CD14-positive monocyte (primary cell): ENCODE measurements around the gene TRIOBP. TPM values are rescaled to one million over a fixed set of nuclear protein-coding genes. Genes with fewer than 3 reads are reported as not detected.
A peak's percentile ranks its signal among the peaks of the same experiment; 100 is the strongest.

Experiments used
- DNase-seq, 3 donors: peaks; one replicate each; pipeline ENCODE4 v3.0.0-alpha.2; 2011 to 2022
- H2AFZ ChIP-seq: 2 replicates; pipeline ENCODE4 v1.6.0; 2012; ENCODE audit warnings: mild to moderate bottlenecking, low read depth, low read length, inconsistent platforms; ENCODE audit not compliant: insufficient read depth, poor library complexity, severe bottlenecking
- H3K27ac ChIP-seq, 2 donors: 1 replicate in 1 of 2; 2 replicates in 1 of 2; pipeline ENCODE4 v1.5.1; 2012 to 2013; ENCODE audit warnings: low read length in 2 of 2, control low read depth in 1 of 2, inconsistent platforms in 1 of 2, low read depth in 1 of 2, mild to moderate bottlenecking in 1 of 2
- H3K27me3 ChIP-seq, 2 donors: one replicate each; pipeline versions ENCODE4 v1.6.0 to v1.6.1; 2011 to 2013; ENCODE audit warnings: low read length in 2 of 2; ENCODE audit not compliant: control insufficient read depth in 2 of 2, insufficient read depth in 2 of 2
- H3K36me3 ChIP-seq, 2 donors: replicated peaks in 1 of 2; 1 replicate in 1 of 2; 2 replicates in 1 of 2; pipeline versions ENCODE4 v1.5.1 to v1.6.1; 2012 to 2013; ENCODE audit warnings: low read length in 2 of 2, control low read depth in 1 of 2, inconsistent platforms in 1 of 2, mild to moderate bottlenecking in 1 of 2; ENCODE audit not compliant: insufficient read depth in 2 of 2, control insufficient read depth in 1 of 2
- H3K4me1 ChIP-seq, 2 donors: 1 replicate in 1 of 2; 2 replicates in 1 of 2; pipeline versions ENCODE4 v1.5.1 to v1.6.1; 2012 to 2013; ENCODE audit warnings: low read length in 2 of 2, control low read depth in 1 of 2, inconsistent platforms in 1 of 2, mild to moderate bottlenecking in 1 of 2, moderate library complexity in 1 of 2; ENCODE audit not compliant: insufficient read depth in 2 of 2, control insufficient read depth in 1 of 2
- H3K4me2 ChIP-seq: replicated peaks from 2 replicates; pipeline ENCODE3; 2012; ENCODE audit warnings: low read length, moderate library complexity, mild to moderate bottlenecking; ENCODE audit not compliant: poor library complexity, severe bottlenecking; ENCODE audit errors: extremely low read depth
- H3K4me3 ChIP-seq, 3 experiments: fragments of 200-600 bp in 1 of 3; sonication (generic) in 1 of 3; replicated peaks in 1 of 3; 1 replicate in 2 of 3; 2 replicates in 1 of 3; pipeline ENCODE4 v1.5.1; 2011 to 2013; ENCODE audit warnings: low read length in 3 of 3, mild to moderate bottlenecking in 3 of 3, control low read depth in 2 of 3, low read depth in 2 of 3, inconsistent platforms in 1 of 3, moderate library complexity in 1 of 3
- H3K79me2 ChIP-seq: 2 replicates; pipeline ENCODE4 v1.6.0; 2012; ENCODE audit warnings: mild to moderate bottlenecking, control low read depth, inconsistent platforms, low read length, moderate library complexity; ENCODE audit not compliant: insufficient read depth
- H3K9ac ChIP-seq: 2 replicates; pipeline ENCODE4 v1.6.0; 2017; ENCODE audit warnings: low read length, mild to moderate bottlenecking; ENCODE audit not compliant: insufficient read depth, poor library complexity, severe bottlenecking
- H3K9me3 ChIP-seq, 2 donors: replicated peaks in 1 of 2; 1 replicate in 1 of 2; 2 replicates in 1 of 2; pipeline versions ENCODE4 v1.5.1 to v1.6.1; 2012 to 2013; ENCODE audit warnings: low read length in 2 of 2, control low read depth in 1 of 2; ENCODE audit not compliant: control insufficient read depth in 1 of 2, insufficient read depth in 1 of 2
- H4K20me1 ChIP-seq: 2 replicates; pipeline ENCODE4 v1.6.0; 2012; ENCODE audit warnings: mild to moderate bottlenecking, low read length, control low read depth, moderate library complexity; ENCODE audit not compliant: insufficient read depth
- H3K27ac Mint-ChIP-seq, 7 donors: one replicate each; pipeline ENCODE4 v1.8.0; 2020; ENCODE audit warnings: mild to moderate bottlenecking in 7 of 7, mixed read lengths in 7 of 7, moderate library complexity in 6 of 7, inconsistent platforms in 2 of 7
- H3K27me3 Mint-ChIP-seq, 3 donors: one replicate each; pipeline ENCODE4 v1.8.0; 2021 to 2022; ENCODE audit warnings: low read depth in 3 of 3, mild to moderate bottlenecking in 3 of 3, mixed read lengths in 3 of 3, moderate library complexity in 3 of 3, inconsistent platforms in 1 of 3
- H3K36me3 Mint-ChIP-seq, 2 donors: one replicate each; pipeline ENCODE4 v1.8.0; 2020; ENCODE audit warnings: mixed read lengths in 2 of 2, inconsistent platforms in 1 of 2, mild to moderate bottlenecking in 1 of 2
- H3K4me1 Mint-ChIP-seq: one replicate; pipeline ENCODE4 v1.8.0; 2020; ENCODE audit warnings: mild to moderate bottlenecking, mixed read lengths
- H3K4me3 Mint-ChIP-seq, 2 donors: one replicate each; pipeline ENCODE4 v1.8.0; 2020; ENCODE audit warnings: mild to moderate bottlenecking in 2 of 2, mixed read lengths in 2 of 2, moderate library complexity in 1 of 2
- H3K9me3 Mint-ChIP-seq, 7 donors: one replicate each; pipeline ENCODE4 v1.8.0; 2020 to 2022; ENCODE audit warnings: mixed read lengths in 7 of 7, mild to moderate bottlenecking in 6 of 7, moderate library complexity in 6 of 7, inconsistent platforms in 2 of 7
- WGBS: methylation state at CpG from one replicate; pipeline ENCODE4 v1.1.5; 2013; ENCODE audit warnings: missing lambda C conversion rate; ENCODE audit not compliant: insufficient coverage; 5-methylcytosine and 5-hydroxymethylcytosine counted together
- intact Hi-C, 2 donors: fragments of 100-400 bp; cut with micrococcal nuclease; formaldehyde crosslinking; loops; one replicate each; pipeline versions ENCODE4 v1.15.0 to v1.15.1; 2023
- polyA plus RNA-seq, 3 donors: library from polyadenylated mRNA; depleted of rRNA in 1 of 3; unstranded in 2 of 3; stranded (reverse) in 1 of 3; fragments of 300-500 nt in 2 of 3; fragments of >200 nt in 1 of 3; fragmentation: Illumina TruSeq in 2 of 3; gene quantifications; 1 replicate in 2 of 3; 2 replicates in 1 of 3; pipeline ENCODE4 v1.2.3, GENCODE V29; 2012 to 2021
- TF ChIP-seq, protein P1 (sequence below): fragments of 200-600 bp; IDR thresholded peaks from one replicate; pipeline ENCODE4 v1.8.0; 2022; ENCODE audit warnings: antibody characterized with exemption, mild to moderate bottlenecking

TRIOBP gene
- polyA plus RNA-seq, 3 donors: 43.0 to 46.6 (median 44.7) TPM

DNA sequence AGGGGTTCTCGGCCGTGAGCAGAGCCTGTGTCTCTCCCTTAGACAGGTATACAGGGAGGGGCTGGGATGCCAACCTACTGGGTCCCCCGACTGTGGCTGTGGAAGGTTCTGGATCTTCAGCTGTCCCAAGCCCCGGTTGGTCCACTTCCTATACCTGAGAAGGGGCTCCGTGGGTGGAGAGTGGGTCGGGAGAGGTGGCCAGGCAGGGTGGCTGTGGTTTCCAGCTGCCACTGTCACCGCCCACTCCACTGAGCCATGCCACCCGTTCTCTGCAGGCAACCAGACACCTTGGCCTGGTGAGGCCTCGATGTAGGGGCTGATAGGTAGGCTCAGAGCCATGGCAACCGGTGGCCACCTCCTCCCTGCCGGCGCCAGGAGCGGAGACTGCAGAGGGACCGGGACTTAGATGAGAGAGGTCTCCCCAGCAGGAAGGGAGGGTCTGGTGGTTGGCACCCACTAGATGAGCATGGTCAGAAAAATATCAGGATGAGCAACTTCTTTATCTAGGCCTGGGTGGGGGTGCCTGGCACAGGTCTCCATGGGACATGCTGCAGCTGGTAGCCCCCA, 53.8 kb downstream of the TRIOBP start:
- WGBS: 96% methylated on average over 9 of the region's 14 CpGs
- TF ChIP-seq, protein P1, sequence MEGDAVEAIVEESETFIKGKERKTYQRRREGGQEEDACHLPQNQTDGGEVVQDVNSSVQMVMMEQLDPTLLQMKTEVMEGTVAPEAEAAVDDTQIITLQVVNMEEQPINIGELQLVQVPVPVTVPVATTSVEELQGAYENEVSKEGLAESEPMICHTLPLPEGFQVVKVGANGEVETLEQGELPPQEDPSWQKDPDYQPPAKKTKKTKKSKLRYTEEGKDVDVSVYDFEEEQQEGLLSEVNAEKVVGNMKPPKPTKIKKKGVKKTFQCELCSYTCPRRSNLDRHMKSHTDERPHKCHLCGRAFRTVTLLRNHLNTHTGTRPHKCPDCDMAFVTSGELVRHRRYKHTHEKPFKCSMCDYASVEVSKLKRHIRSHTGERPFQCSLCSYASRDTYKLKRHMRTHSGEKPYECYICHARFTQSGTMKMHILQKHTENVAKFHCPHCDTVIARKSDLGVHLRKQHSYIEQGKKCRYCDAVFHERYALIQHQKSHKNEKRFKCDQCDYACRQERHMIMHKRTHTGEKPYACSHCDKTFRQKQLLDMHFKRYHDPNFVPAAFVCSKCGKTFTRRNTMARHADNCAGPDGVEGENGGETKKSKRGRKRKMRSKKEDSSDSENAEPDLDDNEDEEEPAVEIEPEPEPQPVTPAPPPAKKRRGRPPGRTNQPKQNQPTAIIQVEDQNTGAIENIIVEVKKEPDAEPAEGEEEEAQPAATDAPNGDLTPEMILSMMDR: no peak
- Histone ChIP-seq H2AFZ (no peak overlapping the region), H3K27ac (peak overlapping the region in 1 of 2 donors; percentile 51), H3K4me1 (peaks cover 20 to 25% of the 10 kb centered on the region in 2 donors), H3K79me2 (peaks cover 78% of the 10 kb centered on the region), H3K27me3 (no peaks in the 10 kb centered on the region), H3K4me2 (no peak overlapping the region), H3K36me3 (peaks cover 37 to 43% of the 10 kb centered on the region in 2 donors), H3K9ac (peak overlapping the region; percentile 21), H3K9me3 (no peaks in the 10 kb centered on the region), H3K4me3 (no peak overlapping the region), H4K20me1 (peaks cover 81% of the 10 kb centered on the region)
- no peaks in the 10 kb centered on the region for H3K9me3 Mint-ChIP-seq
- peaks cover 23% of the 10 kb centered on the region for H3K4me1 Mint-ChIP-seq
- peaks cover 33 to 68% of the 10 kb centered on the region in 2 donors for H3K36me3 Mint-ChIP-seq
- peaks cover 0 to 1% (median 0%) of the 10 kb centered on the region in 3 donors for H3K27me3 Mint-ChIP-seq
- intact Hi-C loops: no loop called here
- peak overlapping the region in 2 of 7 donors; percentile 73 to 77 for H3K27ac Mint-ChIP-seq
- DNase-seq: no peak
- H3K4me3 Mint-ChIP-seq: no peak overlapping the region

DNA sequence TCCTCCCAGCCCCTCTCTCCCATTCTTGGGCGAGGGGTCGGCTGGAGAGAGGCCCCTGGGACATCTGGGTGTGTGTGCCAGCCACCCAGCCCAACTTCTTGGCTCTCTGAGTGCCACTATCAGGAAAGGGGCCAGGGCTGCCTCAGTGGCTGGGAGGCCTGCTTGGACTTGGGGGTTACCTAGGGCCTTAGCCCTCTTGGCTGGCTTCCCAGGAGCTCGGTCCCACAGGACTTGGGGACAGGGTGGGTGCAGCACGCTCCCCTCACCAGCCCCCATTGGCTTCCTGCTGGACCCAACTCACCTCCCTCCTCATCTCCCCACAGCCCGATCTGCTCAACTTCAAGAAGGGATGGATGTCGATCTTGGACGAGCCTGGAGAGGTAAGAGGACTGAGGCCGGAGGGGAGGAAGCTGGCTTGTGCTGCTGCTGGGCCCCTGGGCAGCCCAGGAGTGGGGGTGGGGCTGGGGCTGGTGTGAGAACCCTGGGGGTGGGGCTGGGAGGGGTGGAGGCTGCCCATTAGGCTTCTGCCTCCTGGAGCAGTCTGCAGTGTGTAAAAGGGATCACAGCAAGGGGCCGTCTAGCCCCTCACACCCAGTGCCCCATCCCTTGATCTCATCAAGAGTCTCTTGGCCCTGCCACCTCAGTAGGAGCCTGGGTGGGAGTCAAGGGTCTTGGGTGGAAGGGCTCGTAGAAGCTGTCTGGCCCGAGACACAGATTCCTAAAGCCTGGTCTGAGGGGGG, 54.8 kb downstream of the TRIOBP start:
- TF ChIP-seq, protein P1: no peak

More for the DNA sequence above, 54.8 kb downstream of the TRIOBP start:
- peaks cover 73% of the 10 kb centered on the region for H3K79me2 ChIP-seq
- no peaks in the 10 kb centered on the region for H3K27me3 ChIP-seq
- no peak for DNase-seq
- Mint-ChIP-seq H3K9me3 (no peaks in the 10 kb centered on the region), H3K4me1 (peaks cover 23% of the 10 kb centered on the region), H3K36me3 (peaks cover 41 to 78% of the 10 kb centered on the region in 2 donors), H3K27me3 (peaks cover 0 to 1% (median 0%) of the 10 kb centered on the region in 3 donors), H3K27ac (peak overlapping the region in 3 of 7 donors; percentile 10 to 73 (median 59)), H3K4me3 (no peak overlapping the region)
- peaks cover 91% of the 10 kb centered on the region for H4K20me1 ChIP-seq
- H3K9me3 ChIP-seq: no peaks in the 10 kb centered on the region
- H3K4me1 ChIP-seq: peaks cover 20 to 23% of the 10 kb centered on the region in 2 donors
- H3K9ac ChIP-seq: no peak overlapping the region
- H3K27ac ChIP-seq: peak overlapping the region in 1 of 2 donors; percentile 51
- no peak overlapping the region for H2AFZ ChIP-seq
- no peak overlapping the region for H3K4me3 ChIP-seq
- intact Hi-C loops: no loop called here
- peaks cover 46 to 52% of the 10 kb centered on the region in 2 donors for H3K36me3 ChIP-seq
- H3K4me2 ChIP-seq: no peak overlapping the region
- 100% methylated on average over 3 of the region's 11 CpGs for WGBS
